Ishikawa (cell line): ENCODE data around the gene ATP11C.

Source experiments
- CEBPB ChIP-seq: IDR thresholded peaks from 2 replicates; pipeline ENCODE4 v1.6.1; 2012
- CREB1 ChIP-seq: IDR thresholded peaks from 2 replicates; pipeline ENCODE4 v1.6.1; 2012; ENCODE audit warnings: low read depth
- EGR1 ChIP-seq: IDR thresholded peaks from 2 replicates; pipeline ENCODE4 v1.6.1; 2012
- EP300 ChIP-seq: IDR thresholded peaks from 2 replicates; pipeline ENCODE4 v1.6.1; 2012; ENCODE audit warnings: borderline replicate concordance
- FOXM1 ChIP-seq: IDR thresholded peaks from 2 replicates; pipeline ENCODE4 v1.6.1; 2012; ENCODE audit warnings: low read depth, borderline replicate concordance
- NFIC ChIP-seq: IDR thresholded peaks from 2 replicates; pipeline ENCODE4 v1.6.1; 2012
- RAD21 ChIP-seq: IDR thresholded peaks from 2 replicates; pipeline ENCODE4 v1.6.1; 2012; ENCODE audit warnings: low read depth
- TAF1 ChIP-seq: IDR thresholded peaks from 2 replicates; pipeline ENCODE4 v1.6.1; 2012; ENCODE audit warnings: low read depth, mild to moderate bottlenecking
- TCF12 ChIP-seq: IDR thresholded peaks from 2 replicates; pipeline ENCODE4 v1.6.1; 2012; ENCODE audit warnings: low read depth
- TEAD4 ChIP-seq: IDR thresholded peaks from 2 replicates; pipeline ENCODE4 v1.6.1; 2012
- YY1 ChIP-seq: IDR thresholded peaks from 2 replicates; pipeline ENCODE4 v1.6.1; 2012; ENCODE audit warnings: low read depth
- ZBTB7A ChIP-seq: IDR thresholded peaks from 2 replicates; pipeline ENCODE4 v1.6.1; 2012; ENCODE audit warnings: low read depth
- TF ChIP-seq, protein P1 (sequence below): IDR thresholded peaks from 2 replicates; pipeline ENCODE4 v1.6.1; 2012
- TF ChIP-seq, protein P2 (sequence below): IDR thresholded peaks from 2 replicates; pipeline ENCODE4 v1.6.1; 2012; ENCODE audit warnings: low read depth, mild to moderate bottlenecking
- TF ChIP-seq, protein P3 (sequence below): IDR thresholded peaks from 2 replicates; pipeline ENCODE4 v1.6.1; 2012

The ATP11C gene

DNA sequence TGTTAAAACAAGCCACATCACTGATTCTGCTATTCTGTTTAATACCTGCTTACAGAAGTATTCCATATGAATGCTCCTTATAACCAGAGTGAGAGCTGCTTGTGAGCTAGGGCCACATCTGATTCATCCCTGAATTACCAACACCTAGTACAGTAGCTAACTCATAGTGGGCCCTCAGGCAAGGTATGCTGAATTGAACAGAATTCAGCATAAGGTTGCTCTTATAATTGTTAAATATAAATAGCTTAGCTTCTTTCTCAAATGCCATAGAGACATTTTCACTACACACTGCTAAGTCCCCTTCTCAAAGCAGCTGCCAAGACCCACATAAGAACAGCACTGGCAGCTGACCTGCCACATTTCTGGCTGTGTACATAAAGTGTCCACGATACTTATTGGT, 197.9 kb downstream of the ATP11C start:
- TF ChIP-seq CREB1: no peak
- TF ChIP-seq, protein P1, sequence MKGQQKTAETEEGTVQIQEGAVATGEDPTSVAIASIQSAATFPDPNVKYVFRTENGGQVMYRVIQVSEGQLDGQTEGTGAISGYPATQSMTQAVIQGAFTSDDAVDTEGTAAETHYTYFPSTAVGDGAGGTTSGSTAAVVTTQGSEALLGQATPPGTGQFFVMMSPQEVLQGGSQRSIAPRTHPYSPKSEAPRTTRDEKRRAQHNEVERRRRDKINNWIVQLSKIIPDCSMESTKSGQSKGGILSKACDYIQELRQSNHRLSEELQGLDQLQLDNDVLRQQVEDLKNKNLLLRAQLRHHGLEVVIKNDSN: no peak
- TF ChIP-seq EP300: no peak
- TF ChIP-seq TAF1: no peak
- no peak for TF ChIP-seq TCF12
- TF ChIP-seq, protein P2, sequence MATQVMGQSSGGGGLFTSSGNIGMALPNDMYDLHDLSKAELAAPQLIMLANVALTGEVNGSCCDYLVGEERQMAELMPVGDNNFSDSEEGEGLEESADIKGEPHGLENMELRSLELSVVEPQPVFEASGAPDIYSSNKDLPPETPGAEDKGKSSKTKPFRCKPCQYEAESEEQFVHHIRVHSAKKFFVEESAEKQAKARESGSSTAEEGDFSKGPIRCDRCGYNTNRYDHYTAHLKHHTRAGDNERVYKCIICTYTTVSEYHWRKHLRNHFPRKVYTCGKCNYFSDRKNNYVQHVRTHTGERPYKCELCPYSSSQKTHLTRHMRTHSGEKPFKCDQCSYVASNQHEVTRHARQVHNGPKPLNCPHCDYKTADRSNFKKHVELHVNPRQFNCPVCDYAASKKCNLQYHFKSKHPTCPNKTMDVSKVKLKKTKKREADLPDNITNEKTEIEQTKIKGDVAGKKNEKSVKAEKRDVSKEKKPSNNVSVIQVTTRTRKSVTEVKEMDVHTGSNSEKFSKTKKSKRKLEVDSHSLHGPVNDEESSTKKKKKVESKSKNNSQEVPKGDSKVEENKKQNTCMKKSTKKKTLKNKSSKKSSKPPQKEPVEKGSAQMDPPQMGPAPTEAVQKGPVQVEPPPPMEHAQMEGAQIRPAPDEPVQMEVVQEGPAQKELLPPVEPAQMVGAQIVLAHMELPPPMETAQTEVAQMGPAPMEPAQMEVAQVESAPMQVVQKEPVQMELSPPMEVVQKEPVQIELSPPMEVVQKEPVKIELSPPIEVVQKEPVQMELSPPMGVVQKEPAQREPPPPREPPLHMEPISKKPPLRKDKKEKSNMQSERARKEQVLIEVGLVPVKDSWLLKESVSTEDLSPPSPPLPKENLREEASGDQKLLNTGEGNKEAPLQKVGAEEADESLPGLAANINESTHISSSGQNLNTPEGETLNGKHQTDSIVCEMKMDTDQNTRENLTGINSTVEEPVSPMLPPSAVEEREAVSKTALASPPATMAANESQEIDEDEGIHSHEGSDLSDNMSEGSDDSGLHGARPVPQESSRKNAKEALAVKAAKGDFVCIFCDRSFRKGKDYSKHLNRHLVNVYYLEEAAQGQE: no peak
- TF ChIP-seq RAD21: no peak
- no peak for TF ChIP-seq ZBTB7A
- no peak for TF ChIP-seq CEBPB
- TF ChIP-seq, protein P3, sequence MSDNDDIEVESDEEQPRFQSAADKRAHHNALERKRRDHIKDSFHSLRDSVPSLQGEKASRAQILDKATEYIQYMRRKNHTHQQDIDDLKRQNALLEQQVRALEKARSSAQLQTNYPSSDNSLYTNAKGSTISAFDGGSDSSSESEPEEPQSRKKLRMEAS: no peak
- TF ChIP-seq TEAD4: no peak
- TF ChIP-seq YY1: no peak
- no peak for TF ChIP-seq NFIC
- no peak for TF ChIP-seq FOXM1
- no peak for TF ChIP-seq EGR1

DNA sequence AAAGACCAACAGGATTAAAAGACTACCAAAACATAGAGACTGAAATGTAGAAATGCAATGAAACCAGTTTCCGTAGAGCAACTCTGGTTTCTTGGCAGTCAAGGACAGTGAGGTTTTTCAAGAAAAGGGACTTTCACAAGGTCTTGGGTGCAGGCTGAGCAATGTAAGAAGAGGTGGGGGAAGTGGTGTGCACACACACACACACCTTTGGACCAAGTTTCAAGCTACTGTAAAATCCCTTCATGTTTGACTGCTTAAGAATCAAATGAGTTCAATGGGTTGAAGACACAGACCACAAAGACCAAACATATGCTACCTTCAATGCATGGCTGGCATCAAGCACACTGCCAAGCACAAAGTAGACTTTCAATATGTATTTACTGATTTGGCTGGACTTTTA, 207.1 kb downstream of the ATP11C start:
- TF ChIP-seq EGR1 (no peak), NFIC (no peak), EP300 (no peak), TCF12 (no peak), CEBPB (no peak), TEAD4 (no peak), FOXM1 (no peak), RAD21 (no peak), TAF1 (no peak), ZBTB7A (no peak), CREB1 (no peak)
- TF ChIP-seq, protein P1: no peak
- TF ChIP-seq, protein P2: no peak
- TF ChIP-seq, protein P3: no peak

DNA sequence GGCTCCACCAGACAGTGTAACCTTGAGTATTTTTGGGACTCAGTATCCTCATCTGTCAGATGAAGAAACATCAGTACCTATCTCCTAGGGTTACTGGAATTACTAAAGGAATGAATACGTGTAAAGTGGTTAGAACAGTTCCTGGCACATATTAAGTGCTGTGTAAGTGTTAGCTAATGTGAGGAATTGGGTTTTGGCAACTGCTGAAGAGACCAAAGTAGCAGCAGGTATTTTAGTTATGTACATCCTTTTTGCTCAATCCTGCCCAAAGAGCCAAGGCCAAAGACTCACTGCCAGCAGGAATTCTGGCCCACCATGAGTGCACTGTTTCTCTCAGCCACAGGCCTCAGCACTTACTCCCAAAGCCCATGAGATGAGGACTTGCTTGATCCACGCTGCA, 208.2 kb downstream of the ATP11C start:
- TF ChIP-seq, protein P1: no peak
- no peak for TF ChIP-seq RAD21
- TF ChIP-seq CREB1: no peak
- TF ChIP-seq, protein P3: no peak
- no peak for TF ChIP-seq ZBTB7A
- TF ChIP-seq CEBPB: no peak
- TF ChIP-seq EP300: no peak
- TF ChIP-seq TCF12: no peak
- TF ChIP-seq TAF1: no peak
- TF ChIP-seq YY1: no peak
- no peak for TF ChIP-seq TEAD4
- TF ChIP-seq EGR1: no peak
- no peak for TF ChIP-seq FOXM1
- TF ChIP-seq, protein P2: no peak
- no peak for TF ChIP-seq NFIC

DNA sequence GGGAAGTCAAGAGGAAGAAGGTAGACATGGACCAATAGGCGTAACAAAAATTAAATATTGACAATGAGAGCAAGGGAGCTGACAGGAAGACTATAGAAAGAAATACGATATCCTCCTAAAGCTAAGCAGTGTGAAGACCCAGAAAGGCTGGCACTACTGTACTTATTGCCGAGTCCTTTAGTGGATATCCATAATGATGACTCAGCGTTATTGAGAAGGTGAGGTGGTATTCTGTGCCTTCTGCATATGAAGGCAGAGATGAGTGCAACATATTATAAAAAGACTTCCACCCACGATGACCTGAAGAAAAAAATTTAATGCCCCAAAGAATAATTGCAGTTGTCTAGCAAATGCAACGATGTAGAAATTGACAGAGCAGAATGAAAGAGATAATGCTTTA, 211.9 kb downstream of the ATP11C start:
- TF ChIP-seq YY1: no peak
- no peak for TF ChIP-seq EGR1
- no peak for TF ChIP-seq CREB1
- TF ChIP-seq FOXM1: no peak
- no peak for TF ChIP-seq EP300
- no peak for TF ChIP-seq CEBPB
- TF ChIP-seq TAF1: no peak
- no peak for TF ChIP-seq TCF12
- TF ChIP-seq, protein P2: no peak
- TF ChIP-seq, protein P3: no peak
- TF ChIP-seq, protein P1: no peak
- no peak for TF ChIP-seq NFIC
- TF ChIP-seq TEAD4: no peak
- TF ChIP-seq RAD21: no peak
- no peak for TF ChIP-seq ZBTB7A
